Suppressor macrophage treated with lipopolysaccharide for 1 hour (primary cell): ENCODE measurements around the gene ZDHHC11.
A peak's percentile ranks its signal among the peaks of the same experiment; 100 is the strongest.
"Not testable (repeated sequence)": the region's sequence is repeated elsewhere in the genome, so short reads cannot be mapped to it uniquely, and the experiment has no call there.

Source experiments
- DNase-seq, 3 donors: peaks; one replicate each; pipeline ENCODE4 v3.0.0-alpha.2; 2020 to 2022

ZDHHC11 gene

GRCh38 chr5:850511-851006, at the start of gene ZDHHC11:
Gene ZDHHC11 (minus strand): TSS chr5:850986. CDS start chr5:850602, 384 bp downstream.
- DNase-seq = no peak

- DNase-seq = no peak
These were observed 42.9 kb upstream of the ZDHHC11 start for GRCh38 chr5:893711-894110.

- DNase-seq = peak in 1 of 3 donors; percentile 6
These were observed 42.3 kb upstream of the ZDHHC11 start for GRCh38 chr5:893137-893506.

GRCh38 chr5:892394-893136, 41.8 kb upstream of the ZDHHC11 start, which contains the start of the genes BRD9 and TRIP13:
Gene BRD9 (minus strand): TSS chr5:892801. CDS start chr5:892657, 144 bp downstream.
Gene TRIP13 (plus strand): TSS chr5:892884. CDS start chr5:892999, 115 bp downstream.
- DNase-seq = peak; percentile 88 to 96 (median 93)

GRCh38 chr5:891837-892393, 41.1 kb upstream of the ZDHHC11 start:
- peak in 2 of 3 donors; percentile 9 to 31 for DNase-seq

- peak; percentile 18 to 21 (median 19) for DNase-seq
These were observed 40.5 kb upstream of the ZDHHC11 start for GRCh38 chr5:891117-891836.

- DNase-seq = no peak
These were observed 38.4 kb upstream of the ZDHHC11 start for GRCh38 chr5:889075-889710.

- no peak for DNase-seq
These were observed 37.9 kb upstream of the ZDHHC11 start for GRCh38 chr5:888638-889035.

GRCh38 chr5:887947-888637, 37.3 kb upstream of the ZDHHC11 start:
- no peak for DNase-seq

- no peak for DNase-seq
These were observed 36.0 kb upstream of the ZDHHC11 start for GRCh38 chr5:886716-887325.

GRCh38 chr5:886036-886435, 35.2 kb upstream of the ZDHHC11 start:
- no peak for DNase-seq

GRCh38 chr5:885529-885928, 34.7 kb upstream of the ZDHHC11 start:
- no peak for DNase-seq

GRCh38 chr5:885127-885442, 34.3 kb upstream of the ZDHHC11 start:
- DNase-seq = no peak

- no peak for DNase-seq
These were observed 33.8 kb upstream of the ZDHHC11 start for GRCh38 chr5:884345-885126.

- no peak for DNase-seq
These were observed 32.8 kb upstream of the ZDHHC11 start for GRCh38 chr5:883475-884181.

GRCh38 chr5:882253-883183, 31.7 kb upstream of the ZDHHC11 start:
- no peak for DNase-seq

- DNase-seq = no peak
These were observed 30.8 kb upstream of the ZDHHC11 start for GRCh38 chr5:881551-881935.

GRCh38 chr5:880816-881550, 30.2 kb upstream of the ZDHHC11 start:
- DNase-seq = no peak

- DNase-seq = not testable (repeated sequence)
These were observed 27.9 kb upstream of the ZDHHC11 start for GRCh38 chr5:878677-879076.
